HepG2 (cell line): Measurements from ENCODE around the gene GSTA5.
"Not testable (repeated sequence)": the region's sequence is repeated elsewhere in the genome, so short reads cannot be mapped to it uniquely, and the experiment has no call there.

Experiments used
- ATF3 ChIP-seq: sonication (generic); formaldehyde crosslinking; IDR thresholded peaks from 2 replicates; pipeline ENCODE4 v1.4.0; 2020; ENCODE audit warnings: missing genetic modification reagents
- CBX5 ChIP-seq: sonication (generic); formaldehyde crosslinking; IDR thresholded peaks from 2 replicates; pipeline ENCODE4 v1.4.0; 2020; ENCODE audit warnings: missing genetic modification reagents, borderline replicate concordance
- CEBPG ChIP-seq: IDR thresholded peaks from 2 replicates; pipeline ENCODE4 v1.6.1; 2016
- FOXK1 ChIP-seq: sonication (generic); formaldehyde crosslinking; IDR thresholded peaks from 2 replicates; pipeline ENCODE4 v1.4.0; 2020; ENCODE audit warnings: low read depth, missing genetic modification reagents, borderline replicate concordance
- FOXP1 ChIP-seq, 2 experiments: fragments of 450-650 bp in 1 of 2; IDR thresholded peaks; 2 replicates each; pipeline ENCODE4 v1.6.1; 2017 to 2018; ENCODE audit warnings: antibody characterized with exemption in 1 of 2
- NR1H2 ChIP-seq: sonication (generic); formaldehyde crosslinking; IDR thresholded peaks from 2 replicates; pipeline ENCODE4 v1.8.1; 2022; ENCODE audit warnings: low read depth, missing genetic modification reagents, borderline replicate concordance
- SMARCC2 ChIP-seq: fragments of 450-650 bp; IDR thresholded peaks from 2 replicates; pipeline ENCODE4 v1.6.1; 2017; ENCODE audit warnings: antibody characterized with exemption, mild to moderate bottlenecking
- ZBTB37 ChIP-seq: sonication (generic); formaldehyde crosslinking; IDR thresholded peaks from 2 replicates; pipeline ENCODE4 v1.4.0; 2020; ENCODE audit warnings: mild to moderate bottlenecking, missing genetic modification reagents
- ZNF510 ChIP-seq: sonication (generic); formaldehyde crosslinking; IDR thresholded peaks from 2 replicates; pipeline ENCODE4 v1.4.0; 2020; ENCODE audit warnings: low read depth, mild to moderate bottlenecking, missing genetic modification reagents
- TF ChIP-seq, protein P1 (sequence below): sonication (generic); formaldehyde crosslinking; IDR thresholded peaks from 2 replicates; pipeline ENCODE4 v1.5.0; 2020; ENCODE audit warnings: mild to moderate bottlenecking, missing genetic modification reagents, moderate library complexity
- TF ChIP-seq, protein P2 (sequence below): sonication (generic); formaldehyde crosslinking; IDR thresholded peaks from 2 replicates; pipeline ENCODE4 v1.4.0; 2020; ENCODE audit warnings: low read depth, mild to moderate bottlenecking, missing genetic modification reagents
- TF ChIP-seq, protein P3 (sequence below): IDR thresholded peaks from 2 replicates; pipeline ENCODE4 v1.6.1; 2012; ENCODE audit warnings: inconsistent platforms

DNA sequence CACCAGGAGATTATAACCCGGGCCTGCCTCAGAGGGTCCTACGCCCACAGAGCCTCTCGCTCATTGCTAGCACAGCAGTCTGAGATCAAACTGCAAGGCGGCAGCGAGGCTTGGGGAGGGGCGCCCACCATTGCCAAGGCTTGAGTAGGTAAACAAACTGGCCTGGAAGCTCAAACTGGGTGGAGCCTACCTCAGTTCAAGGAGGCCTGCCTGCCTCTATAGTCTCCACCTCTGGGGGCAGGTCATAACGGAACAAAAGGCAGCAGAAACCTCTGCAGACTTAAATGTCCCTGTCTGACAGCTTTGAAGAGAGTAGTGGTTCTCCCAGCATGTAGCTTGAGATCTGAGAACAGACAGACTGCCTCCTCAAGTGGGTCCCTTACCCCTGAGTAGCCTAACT, 20.5 kb upstream of the GSTA5 start:
- TF ChIP-seq FOXK1; ZBTB37 (CRISPR knock-in tag); ZNF510 (CRISPR knock-in tag); FOXP1 (IDR thresholded peaks at IDR 0.05); FOXP1 (CRISPR knock-in tag; IDR thresholded peaks at IDR 0.05); CEBPG; CBX5 (CRISPR knock-in tag); SMARCC2; ATF3 (CRISPR knock-in tag); NR1H2: not testable (repeated sequence)
- TF ChIP-seq, protein P1, sequence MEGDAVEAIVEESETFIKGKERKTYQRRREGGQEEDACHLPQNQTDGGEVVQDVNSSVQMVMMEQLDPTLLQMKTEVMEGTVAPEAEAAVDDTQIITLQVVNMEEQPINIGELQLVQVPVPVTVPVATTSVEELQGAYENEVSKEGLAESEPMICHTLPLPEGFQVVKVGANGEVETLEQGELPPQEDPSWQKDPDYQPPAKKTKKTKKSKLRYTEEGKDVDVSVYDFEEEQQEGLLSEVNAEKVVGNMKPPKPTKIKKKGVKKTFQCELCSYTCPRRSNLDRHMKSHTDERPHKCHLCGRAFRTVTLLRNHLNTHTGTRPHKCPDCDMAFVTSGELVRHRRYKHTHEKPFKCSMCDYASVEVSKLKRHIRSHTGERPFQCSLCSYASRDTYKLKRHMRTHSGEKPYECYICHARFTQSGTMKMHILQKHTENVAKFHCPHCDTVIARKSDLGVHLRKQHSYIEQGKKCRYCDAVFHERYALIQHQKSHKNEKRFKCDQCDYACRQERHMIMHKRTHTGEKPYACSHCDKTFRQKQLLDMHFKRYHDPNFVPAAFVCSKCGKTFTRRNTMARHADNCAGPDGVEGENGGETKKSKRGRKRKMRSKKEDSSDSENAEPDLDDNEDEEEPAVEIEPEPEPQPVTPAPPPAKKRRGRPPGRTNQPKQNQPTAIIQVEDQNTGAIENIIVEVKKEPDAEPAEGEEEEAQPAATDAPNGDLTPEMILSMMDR (CRISPR knock-in tag), result not testable (repeated sequence)
- TF ChIP-seq, protein P2, sequence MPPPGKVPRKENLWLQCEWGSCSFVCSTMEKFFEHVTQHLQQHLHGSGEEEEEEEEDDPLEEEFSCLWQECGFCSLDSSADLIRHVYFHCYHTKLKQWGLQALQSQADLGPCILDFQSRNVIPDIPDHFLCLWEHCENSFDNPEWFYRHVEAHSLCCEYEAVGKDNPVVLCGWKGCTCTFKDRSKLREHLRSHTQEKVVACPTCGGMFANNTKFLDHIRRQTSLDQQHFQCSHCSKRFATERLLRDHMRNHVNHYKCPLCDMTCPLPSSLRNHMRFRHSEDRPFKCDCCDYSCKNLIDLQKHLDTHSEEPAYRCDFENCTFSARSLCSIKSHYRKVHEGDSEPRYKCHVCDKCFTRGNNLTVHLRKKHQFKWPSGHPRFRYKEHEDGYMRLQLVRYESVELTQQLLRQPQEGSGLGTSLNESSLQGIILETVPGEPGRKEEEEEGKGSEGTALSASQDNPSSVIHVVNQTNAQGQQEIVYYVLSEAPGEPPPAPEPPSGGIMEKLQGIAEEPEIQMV (CRISPR knock-in tag), result not testable (repeated sequence)
- TF ChIP-seq, protein P3, sequence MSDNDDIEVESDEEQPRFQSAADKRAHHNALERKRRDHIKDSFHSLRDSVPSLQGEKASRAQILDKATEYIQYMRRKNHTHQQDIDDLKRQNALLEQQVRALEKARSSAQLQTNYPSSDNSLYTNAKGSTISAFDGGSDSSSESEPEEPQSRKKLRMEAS, result not testable (repeated sequence)
